HepG2 (cell line): ENCODE measurements around the gene ATOSB. TPM values are rescaled to one million over a fixed set of nuclear protein-coding genes. Genes with fewer than 3 reads are reported as not detected.

Experiments used
- ARID2 ChIP-seq: sonication (generic); formaldehyde crosslinking; IDR thresholded peaks from 2 replicates; pipeline ENCODE4 v1.8.1; 2022; ENCODE audit warnings: mild to moderate bottlenecking, missing genetic modification reagents, borderline replicate concordance
- ATF7 ChIP-seq, 2 experiments: fragments of 450-650 bp in 1 of 2; sonication (generic) in 1 of 2; formaldehyde crosslinking in 1 of 2; IDR thresholded peaks; 2 replicates each; pipeline versions ENCODE4 v1.4.0 to v1.6.1; 2016 to 2020; ENCODE audit warnings: antibody characterized with exemption in 1 of 2, mild to moderate bottlenecking in 1 of 2, missing genetic modification reagents in 1 of 2
- CHCHD3 ChIP-seq: sonication (generic); formaldehyde crosslinking; IDR thresholded peaks from 2 replicates; pipeline ENCODE4 v1.8.0; 2022; ENCODE audit warnings: mild to moderate bottlenecking, missing genetic modification reagents, moderate library complexity
- ESRRA ChIP-seq: sonication (generic); formaldehyde crosslinking; IDR thresholded peaks from 2 replicates; pipeline ENCODE4 v1.5.1; 2020; ENCODE audit warnings: mild to moderate bottlenecking, low read depth, missing genetic modification reagents
- FOXO1 ChIP-seq: sonication (generic); formaldehyde crosslinking; IDR thresholded peaks from 2 replicates; pipeline ENCODE4 v1.4.0; 2020; ENCODE audit warnings: missing genetic modification reagents
- HMGA1 ChIP-seq: sonication (generic); formaldehyde crosslinking; conservative IDR thresholded peaks from 2 replicates; pipeline ENCODE4 v1.4.0; 2020; ENCODE audit warnings: missing genetic modification reagents
- HOXA7 ChIP-seq: sonication (generic); formaldehyde crosslinking; IDR thresholded peaks from 2 replicates; pipeline ENCODE4 v1.8.1; 2022; ENCODE audit warnings: mild to moderate bottlenecking, missing genetic modification reagents, moderate library complexity
- IKZF4 ChIP-seq: sonication (generic); formaldehyde crosslinking; IDR thresholded peaks from 2 replicates; pipeline ENCODE4 v1.5.1; 2020; ENCODE audit warnings: borderline replicate concordance, mild to moderate bottlenecking, low read depth, missing genetic modification reagents; ENCODE audit errors: not compliant biosample characterization
- JUNB ChIP-seq: sonication (generic); formaldehyde crosslinking; IDR thresholded peaks from 2 replicates; pipeline ENCODE4 v1.8.0; 2022; ENCODE audit warnings: missing genetic modification reagents, mild to moderate bottlenecking, borderline replicate concordance
- KLF15 ChIP-seq: sonication (generic); formaldehyde crosslinking; IDR thresholded peaks from 2 replicates; pipeline ENCODE4 v1.8.1; 2023; ENCODE audit warnings: borderline replicate concordance, mild to moderate bottlenecking, inconsistent platforms, missing genetic modification reagents, mixed read lengths
- MEF2D ChIP-seq: sonication (generic); formaldehyde crosslinking; IDR thresholded peaks from 2 replicates; pipeline ENCODE4 v1.5.1; 2020; ENCODE audit warnings: mild to moderate bottlenecking, missing genetic modification reagents
- MXD1 ChIP-seq: sonication (generic); formaldehyde crosslinking; IDR thresholded peaks from 2 replicates; pipeline ENCODE4 v1.4.0; 2020; ENCODE audit warnings: mild to moderate bottlenecking, missing genetic modification reagents
- POLR2G ChIP-seq: fragments of 200-400 bp; formaldehyde crosslinking; IDR thresholded peaks from 2 replicates; pipeline ENCODE4 v1.6.1; 2018; ENCODE audit warnings: mild to moderate bottlenecking, low read depth, low read length, moderate library complexity
- YEATS4 ChIP-seq: sonication (generic); formaldehyde crosslinking; IDR thresholded peaks from 2 replicates; pipeline ENCODE4 v1.4.0; 2020; ENCODE audit warnings: missing genetic modification reagents, borderline replicate concordance
- ZBTB37 ChIP-seq: sonication (generic); formaldehyde crosslinking; IDR thresholded peaks from 2 replicates; pipeline ENCODE4 v1.4.0; 2020; ENCODE audit warnings: mild to moderate bottlenecking, missing genetic modification reagents
- ZBTB39 ChIP-seq: sonication (generic); formaldehyde crosslinking; IDR thresholded peaks from 2 replicates; pipeline ENCODE4 v1.5.0; 2020; ENCODE audit warnings: missing genetic modification reagents
- ZMAT3 ChIP-seq: sonication (generic); formaldehyde crosslinking; conservative IDR thresholded peaks from 2 replicates; pipeline ENCODE4 v1.7.0; 2021; ENCODE audit warnings: missing genetic modification reagents
- ZNF20 ChIP-seq: sonication (generic); formaldehyde crosslinking; IDR thresholded peaks from 2 replicates; pipeline ENCODE4 v1.4.0; 2020; ENCODE audit warnings: mild to moderate bottlenecking, moderate library complexity, missing genetic modification reagents
- ZNF251 ChIP-seq: sonication (generic); formaldehyde crosslinking; IDR thresholded peaks from 2 replicates; pipeline ENCODE4 v1.9.0; 2021; ENCODE audit warnings: mild to moderate bottlenecking, missing genetic modification reagents
- ZNF530 ChIP-seq: sonication (generic); formaldehyde crosslinking; IDR thresholded peaks from 2 replicates; pipeline ENCODE4 v1.5.0; 2020; ENCODE audit warnings: low read depth, mild to moderate bottlenecking, missing genetic modification reagents
- ZNF550 ChIP-seq: sonication (generic); formaldehyde crosslinking; IDR thresholded peaks from 2 replicates; pipeline ENCODE4 v1.4.0; 2020; ENCODE audit warnings: mild to moderate bottlenecking, missing genetic modification reagents, borderline replicate concordance
- ZNF670 ChIP-seq: sonication (generic); formaldehyde crosslinking; IDR thresholded peaks from 2 replicates; pipeline ENCODE4 v1.8.0; 2022; ENCODE audit warnings: mild to moderate bottlenecking, missing genetic modification reagents, borderline replicate concordance
- ZNF780A ChIP-seq: sonication (generic); formaldehyde crosslinking; IDR thresholded peaks from 2 replicates; pipeline ENCODE4 v1.8.0; 2022; ENCODE audit warnings: mild to moderate bottlenecking, missing genetic modification reagents, moderate library complexity
- ZSCAN12 ChIP-seq: sonication (generic); formaldehyde crosslinking; IDR thresholded peaks from 2 replicates; pipeline ENCODE4 v1.9.0; 2021; ENCODE audit warnings: mild to moderate bottlenecking, missing genetic modification reagents
- polyA plus RNA-seq, 8 experiments: library from polyadenylated mRNA; depleted of rRNA in 3 of 8; stranded (reverse) in 7 of 8; unstranded in 1 of 8; fragments of >200 nt; fragmentation: Illumina TruSeq in 4 of 8; extraction: Trizol in 4 of 8; gene quantifications; 2 replicates each; pipeline versions ENCODE4 v1.2.1 to v1.2.3, GENCODE V29; 2011 to 2016; ENCODE audit warnings: low read depth in 4 of 8, missing spikeins in 1 of 8, mixed read lengths in 1 of 8; ENCODE audit not compliant: insufficient read depth in 1 of 8
- total RNA-seq, 5 experiments: library from RNA; depleted of rRNA; stranded (reverse); fragments of >200 nt; fragmentation: Illumina TruSeq; extraction: Trizol; gene quantifications; 2 replicates each; pipeline ENCODE4 v1.2.3, GENCODE V29; 2016; ENCODE audit warnings: low read depth in 1 of 5
- TF ChIP-seq, protein P1 (sequence below): sonication (generic); formaldehyde crosslinking; IDR thresholded peaks from 2 replicates; pipeline ENCODE4 v1.8.1; 2023; ENCODE audit warnings: mild to moderate bottlenecking, missing genetic modification reagents

The ATOSB gene
- total and polyA plus RNA-seq, 2 of the 13 experiments (the other 11 are each of a cell fraction or from before 2014, with no cell fraction given): 1.9 to 6.4 TPM

- TF ChIP-seq JUNB (CRISPR knock-in tag) (peak; percentile 66; the same call in 1 of the 2 replicates), ZMAT3 (CRISPR knock-in tag) (peak; percentile 78), MEF2D (CRISPR knock-in tag) (no peak), IKZF4 (CRISPR knock-in tag) (no peak), ZNF670 (no peak), KLF15 (CRISPR knock-in tag) (no peak; the same call in 1 of the 2 replicates), ZNF251 (no peak), ESRRA (CRISPR knock-in tag) (0 out of 2 replicates have a peak, but pooled peaks have one; percentile 18), ZNF20 (CRISPR knock-in tag) (no peak), CHCHD3 (CRISPR knock-in tag) (no peak), ATF7 (IDR thresholded peaks at IDR 0.05) (no peak), ATF7 (CRISPR knock-in tag; IDR thresholded peaks at IDR 0.05) (no peak), HMGA1 (CRISPR knock-in tag) (no peak), POLR2G (peak; percentile 93), ZNF530 (CRISPR knock-in tag) (no peak), ZBTB37 (CRISPR knock-in tag) (no peak), FOXO1 (CRISPR knock-in tag) (peak; percentile 67), ZBTB39 (CRISPR knock-in tag) (no peak), YEATS4 (CRISPR knock-in tag) (peak; percentile 94), MXD1 (CRISPR knock-in tag) (no peak; the same call in 1 of the 2 replicates), ZSCAN12 (CRISPR knock-in tag) (no peak), ARID2 (CRISPR knock-in tag) (0 out of 2 replicates have a peak, but pooled peaks have one; percentile 67), ZNF780A (CRISPR knock-in tag) (no peak), HOXA7 (CRISPR knock-in tag) (no peak), ZNF550 (CRISPR knock-in tag) (no peak)
- TF ChIP-seq, protein P1, sequence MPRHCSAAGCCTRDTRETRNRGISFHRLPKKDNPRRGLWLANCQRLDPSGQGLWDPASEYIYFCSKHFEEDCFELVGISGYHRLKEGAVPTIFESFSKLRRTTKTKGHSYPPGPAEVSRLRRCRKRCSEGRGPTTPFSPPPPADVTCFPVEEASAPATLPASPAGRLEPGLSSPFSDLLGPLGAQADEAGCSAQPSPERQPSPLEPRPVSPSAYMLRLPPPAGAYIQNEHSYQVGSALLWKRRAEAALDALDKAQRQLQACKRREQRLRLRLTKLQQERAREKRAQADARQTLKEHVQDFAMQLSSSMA (CRISPR knock-in tag): peak; percentile 87
Measured at GRCh38 chr9:35102769-35103659, 12.6 kb downstream of the ATOSB start, which contains the start of gene STOML2 (continued).
